GM12865 (cell line): ENCODE data around the gene AKAP7.

Experiments
- DNase-seq: peaks from one replicate; pipeline ENCODE4 v3.0.0; 2010; ENCODE audit warnings: low read depth
- H3K4me3 ChIP-seq: 2 replicates; pipeline ENCODE4 v1.5.1; 2011; ENCODE audit warnings: mild to moderate bottlenecking, low read depth, low read length, control low read depth
- CTCF ChIP-seq: IDR thresholded peaks from 2 replicates; pipeline ENCODE4 v1.5.1; 2011; ENCODE audit warnings: low read length, control low read depth, low read depth, inconsistent platforms; ENCODE audit not compliant: insufficient read depth; ENCODE audit errors: missing control alignments

Gene AKAP7

GRCh38 chr6:131222773-131223172 is 87.5 kb downstream of the AKAP7 start:
- no peak overlapping the region for H3K4me3 ChIP-seq
- DNase-seq, result no peak
- TF ChIP-seq CTCF, result no peak

GRCh38 chr6:131223416-131223815 is 88.1 kb downstream of the AKAP7 start:
- no peak for TF ChIP-seq CTCF
- no peak for DNase-seq

GRCh38 chr6:131225127-131225526 is 89.9 kb downstream of the AKAP7 start:
- H3K4me3 ChIP-seq, result no peak overlapping the region
- DNase-seq, result no peak
- TF ChIP-seq CTCF, result no peak

More at GRCh38 chr6:131223416-131223815, 88.1 kb downstream of the AKAP7 start:
- no peak overlapping the region for H3K4me3 ChIP-seq

GRCh38 chr6:131225959-131226358 is 90.7 kb downstream of the AKAP7 start:
- H3K4me3 ChIP-seq, result no peak overlapping the region
- TF ChIP-seq CTCF, result no peak
- no peak for DNase-seq

- no peak for DNase-seq
- H3K4me3 ChIP-seq, result no peak overlapping the region
- no peak for TF ChIP-seq CTCF
Observed at GRCh38 chr6:131226459-131227157, 91.3 kb downstream of the AKAP7 start.

- TF ChIP-seq CTCF, result no peak
- H3K4me3 ChIP-seq, result no peak overlapping the region
- no peak for DNase-seq
Observed at GRCh38 chr6:131227158-131227543, 91.9 kb downstream of the AKAP7 start.

- DNase-seq, result no peak
Observed at GRCh38 chr6:131231103-131231502, 95.8 kb downstream of the AKAP7 start.

More at GRCh38 chr6:131231103-131231502, 95.8 kb downstream of the AKAP7 start:
- no peak overlapping the region for H3K4me3 ChIP-seq
- TF ChIP-seq CTCF, result no peak
